ENCODE measurements around the gene BTBD19.

DNA sequence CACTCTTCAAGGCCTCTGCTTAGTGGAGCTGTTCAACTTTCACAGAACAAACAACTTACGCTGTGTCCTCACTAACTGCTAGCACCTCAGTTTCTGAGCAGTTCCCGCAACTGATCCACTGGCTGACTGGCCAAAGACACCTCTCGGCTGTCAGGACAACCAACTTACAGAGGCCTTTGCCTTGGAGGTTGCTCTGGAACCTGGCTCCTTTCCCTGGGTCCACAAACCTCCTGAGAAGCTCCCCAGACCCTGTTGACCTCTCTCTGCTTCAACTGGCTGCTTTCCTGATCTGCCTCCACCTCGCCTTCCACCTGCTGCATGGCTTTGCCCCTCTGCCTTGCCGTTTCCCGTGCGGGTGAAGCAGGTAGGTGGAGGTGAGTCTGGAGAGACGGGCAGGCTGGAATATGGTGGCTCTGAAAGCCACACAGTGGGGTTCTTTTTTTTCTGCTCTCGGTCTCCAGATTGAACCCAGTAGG, 13.0 kb downstream of the BTBD19 start:
- no peak for TF ChIP-seq SIN3A (IDR thresholded peaks at IDR 0.05; ENCODE audit: borderline replicate concordance in 2 of 2, control insufficient read depth in 1 of 2, low read depth in 2 of 2, low read length in 2 of 2)
- no peak for TF ChIP-seq POLR2A (conservative IDR thresholded peaks at IDR 0.05)
- TF ChIP-seq, protein P1, sequence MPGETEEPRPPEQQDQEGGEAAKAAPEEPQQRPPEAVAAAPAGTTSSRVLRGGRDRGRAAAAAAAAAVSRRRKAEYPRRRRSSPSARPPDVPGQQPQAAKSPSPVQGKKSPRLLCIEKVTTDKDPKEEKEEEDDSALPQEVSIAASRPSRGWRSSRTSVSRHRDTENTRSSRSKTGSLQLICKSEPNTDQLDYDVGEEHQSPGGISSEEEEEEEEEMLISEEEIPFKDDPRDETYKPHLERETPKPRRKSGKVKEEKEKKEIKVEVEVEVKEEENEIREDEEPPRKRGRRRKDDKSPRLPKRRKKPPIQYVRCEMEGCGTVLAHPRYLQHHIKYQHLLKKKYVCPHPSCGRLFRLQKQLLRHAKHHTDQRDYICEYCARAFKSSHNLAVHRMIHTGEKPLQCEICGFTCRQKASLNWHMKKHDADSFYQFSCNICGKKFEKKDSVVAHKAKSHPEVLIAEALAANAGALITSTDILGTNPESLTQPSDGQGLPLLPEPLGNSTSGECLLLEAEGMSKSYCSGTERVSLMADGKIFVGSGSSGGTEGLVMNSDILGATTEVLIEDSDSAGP (CRISPR knock-in tag; IDR thresholded peaks at IDR 0.05), result no peak

Measured in K562 (cell line).